Epithelial cell of proximal tubule (primary cell): Measurements from ENCODE around the gene FAM184A. TPM values are rescaled to one million over a fixed set of nuclear protein-coding genes. Genes with fewer than 3 reads are reported as not detected.

Experiments
- DNase-seq: peaks from one replicate; pipeline ENCODE4 v3.0.0-alpha.2; 2011; ENCODE audit warnings: low read depth
- H3K4me3 ChIP-seq: 2 replicates; pipeline ENCODE4 v1.5.1; 2011; ENCODE audit warnings: low read depth, mild to moderate bottlenecking, low read length
- CTCF ChIP-seq: conservative IDR thresholded peaks from 2 replicates; pipeline ENCODE4 v1.5.1; 2012; ENCODE audit warnings: low read depth, mild to moderate bottlenecking, low read length
- total RNA-seq: library from RNA; depleted of rRNA; stranded (reverse); fragments of >200 nt; gene quantifications from 2 replicates; pipeline ENCODE4 v1.2.3, GENCODE V29; 2015

Gene FAM184A
- total RNA-seq, 1 donor from 2014 or later, result 1.9 TPM

GRCh38 chr6:119076576-119077390, 1.7 kb downstream of the FAM184A start:
- H3K4me3 ChIP-seq, result no peak overlapping the region
- DNase-seq, result no peak
- TF ChIP-seq CTCF, result no peak

- TF ChIP-seq CTCF, result no peak
- no peak for DNase-seq
- H3K4me3 ChIP-seq, result no peak overlapping the region
These were observed 2.3 kb downstream of the FAM184A start for GRCh38 chr6:119076173-119076572.

- no peak for DNase-seq
- no peak overlapping the region for H3K4me3 ChIP-seq
- TF ChIP-seq CTCF, result no peak
These were observed 3.1 kb downstream of the FAM184A start for GRCh38 chr6:119075200-119075981.

GRCh38 chr6:119073307-119074051, 5.0 kb downstream of the FAM184A start:
- no peak for DNase-seq
- TF ChIP-seq CTCF, result no peak
- no peak overlapping the region for H3K4me3 ChIP-seq

- DNase-seq, result no peak
- no peak for TF ChIP-seq CTCF
- no peak overlapping the region for H3K4me3 ChIP-seq
These were observed 6.9 kb downstream of the FAM184A start for GRCh38 chr6:119071576-119071975.

- no peak overlapping the region for H3K4me3 ChIP-seq
- no peak for DNase-seq
- TF ChIP-seq CTCF, result no peak
These were observed 11.4 kb downstream of the FAM184A start for GRCh38 chr6:119067091-119067490.
